NCI-H510A (cell line): ENCODE measurements around the gene SOX8.

Experiments
- DNase-seq: peaks from one replicate; lab custom pipeline; 2025; lab: John Stamatoyannopoulos, UW

Gene SOX8

GRCh38 chr16:988471-989353 lies 7.1 kb downstream of the SOX8 start:
- DNase-seq = no peak

GRCh38 chr16:989354-989814 lies 7.8 kb downstream of the SOX8 start:
- no peak for DNase-seq

DNA sequence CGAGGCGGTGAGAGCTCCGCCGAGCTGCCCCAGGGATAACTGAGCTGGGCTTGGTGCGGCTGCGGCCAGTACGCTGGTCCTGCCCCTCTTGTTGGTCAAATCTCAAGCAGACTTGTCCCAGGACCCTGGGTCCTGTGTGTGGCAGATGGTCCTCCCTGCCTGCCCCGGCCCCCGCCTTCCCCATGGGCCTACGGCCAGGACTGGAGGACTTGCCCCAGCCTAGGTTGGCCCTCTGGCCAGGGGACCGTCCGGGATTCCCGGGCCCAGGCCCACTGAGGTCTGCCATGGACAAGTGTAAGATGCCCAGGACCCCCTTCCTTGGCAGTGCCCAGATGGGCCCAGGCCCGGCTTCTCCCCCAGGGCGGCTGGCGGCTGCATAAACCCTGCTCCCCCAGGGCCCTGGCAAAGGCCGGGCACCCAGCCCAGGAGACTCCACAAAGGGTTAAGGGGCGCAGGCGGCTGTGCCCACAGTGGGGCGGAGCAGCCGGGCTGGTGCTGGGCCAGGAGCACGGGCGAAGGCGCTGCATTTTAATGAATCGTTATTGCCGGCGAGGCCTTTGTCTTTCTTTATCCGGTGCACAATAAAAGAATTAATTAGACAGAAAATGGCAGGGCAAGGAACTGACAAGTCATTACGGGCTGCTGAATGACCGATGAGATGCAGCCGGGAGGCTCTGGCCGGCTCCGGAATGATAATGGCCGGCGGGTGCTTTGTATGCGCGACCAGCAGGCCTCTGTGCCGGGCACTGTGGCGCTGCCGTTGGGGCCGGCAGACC lies 9.1 kb downstream of the SOX8 start:
- DNase-seq = no peak

GRCh38 chr16:991345-991744 lies 9.8 kb downstream of the SOX8 start:
- no peak for DNase-seq

- no peak for DNase-seq
Measured at GRCh38 chr16:991773-992172, 10.2 kb downstream of the SOX8 start.

- no peak for DNase-seq
Measured at GRCh38 chr16:993731-994130, 12.2 kb downstream of the SOX8 start.

- no peak for DNase-seq
Measured at GRCh38 chr16:995087-995486, 13.5 kb downstream of the SOX8 start.

DNA sequence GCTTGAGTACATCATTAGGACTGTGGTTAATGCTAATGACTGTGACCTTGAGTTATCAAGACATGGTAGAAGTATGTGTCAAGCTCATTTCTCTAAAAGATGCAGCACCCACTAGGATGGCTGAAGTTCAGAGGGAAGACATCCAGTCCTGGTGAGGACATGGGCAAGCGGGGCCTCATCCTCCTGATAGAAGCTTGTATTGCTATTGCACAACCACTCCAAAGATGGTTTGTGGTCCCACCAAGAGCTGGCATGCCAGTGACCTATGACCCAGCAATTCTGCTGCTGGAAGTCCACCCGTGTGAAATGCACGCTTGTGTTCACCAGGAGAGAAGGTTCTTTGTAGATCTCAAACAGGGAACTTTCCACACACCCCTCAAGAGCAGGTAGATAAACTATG lies 14.2 kb downstream of the SOX8 start:
- no peak for DNase-seq

DNA sequence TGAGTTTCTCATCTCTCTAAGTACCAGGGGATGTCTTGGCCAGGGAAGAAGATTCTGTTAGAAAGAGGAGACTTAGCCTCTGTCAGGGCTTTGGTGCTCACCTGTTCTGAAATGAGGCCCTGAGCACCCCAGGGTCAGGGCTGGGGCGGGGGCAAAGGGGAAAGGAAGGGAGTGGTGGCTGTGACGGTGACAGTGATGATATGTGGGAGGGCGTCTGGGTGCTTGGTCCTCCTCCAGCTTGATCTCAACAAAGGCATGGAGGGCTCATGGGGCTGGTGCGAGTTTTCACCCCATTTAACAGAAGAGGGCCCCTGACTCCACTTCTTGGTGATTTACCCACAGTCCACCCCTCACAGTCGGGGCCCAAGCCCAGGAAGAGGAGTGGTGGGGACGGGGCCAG lies 15.1 kb downstream of the SOX8 start:
- DNase-seq = no peak

DNA sequence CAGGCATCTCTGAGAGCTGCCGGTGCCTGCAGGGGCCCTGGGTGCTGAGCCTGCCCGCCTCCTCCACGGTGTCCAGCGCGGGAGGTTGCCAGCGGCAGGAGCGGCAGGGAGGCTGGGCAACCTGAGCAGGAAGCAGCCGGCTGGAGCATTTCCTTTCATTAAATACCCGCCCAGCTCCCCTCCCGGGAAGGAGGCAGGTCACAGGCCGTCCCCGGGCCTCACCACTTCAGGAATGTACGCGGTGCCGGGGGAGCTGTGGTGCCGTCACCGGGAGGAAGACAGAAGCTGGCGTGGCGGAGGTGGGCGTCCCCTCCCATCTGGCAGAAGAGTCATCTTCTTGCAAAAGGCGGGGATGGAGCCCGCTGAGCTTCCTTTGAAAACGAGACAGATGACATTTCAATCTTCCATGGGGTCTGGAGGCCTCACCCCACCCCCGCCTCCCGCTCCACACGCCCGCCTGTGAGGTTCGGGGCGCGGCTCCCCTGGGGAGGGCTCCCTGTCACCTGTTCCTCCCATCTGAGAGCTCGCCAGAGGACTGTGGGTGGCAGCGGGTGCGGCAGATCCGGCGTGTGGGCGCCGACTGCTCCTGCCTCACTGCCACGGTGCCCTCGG lies 16.0 kb downstream of the SOX8 start:
- no peak for DNase-seq

DNA sequence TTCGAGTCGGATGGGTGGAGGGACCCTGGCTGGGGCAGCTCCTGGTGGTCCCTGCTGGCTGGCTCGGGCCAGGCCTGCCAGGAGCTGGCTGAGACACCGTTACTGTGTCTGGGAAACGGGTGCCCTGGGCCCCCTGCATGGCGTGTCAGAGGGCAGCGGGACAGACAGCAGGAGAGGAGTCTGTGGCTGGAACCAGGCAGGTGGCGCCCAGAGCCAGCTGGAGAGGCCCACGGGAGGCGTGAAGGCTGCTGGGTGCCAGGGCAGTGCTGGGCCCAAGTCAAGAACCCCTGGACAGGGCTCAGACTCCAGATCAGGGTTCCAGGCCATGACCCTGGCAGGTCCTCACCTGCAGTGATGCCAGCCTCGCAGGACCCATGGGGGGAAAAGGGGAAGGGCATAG lies 16.6 kb downstream of the SOX8 start:
- DNase-seq = no peak

GRCh38 chr16:998615-999014 lies 17.0 kb downstream of the SOX8 start:
- no peak for DNase-seq

DNA sequence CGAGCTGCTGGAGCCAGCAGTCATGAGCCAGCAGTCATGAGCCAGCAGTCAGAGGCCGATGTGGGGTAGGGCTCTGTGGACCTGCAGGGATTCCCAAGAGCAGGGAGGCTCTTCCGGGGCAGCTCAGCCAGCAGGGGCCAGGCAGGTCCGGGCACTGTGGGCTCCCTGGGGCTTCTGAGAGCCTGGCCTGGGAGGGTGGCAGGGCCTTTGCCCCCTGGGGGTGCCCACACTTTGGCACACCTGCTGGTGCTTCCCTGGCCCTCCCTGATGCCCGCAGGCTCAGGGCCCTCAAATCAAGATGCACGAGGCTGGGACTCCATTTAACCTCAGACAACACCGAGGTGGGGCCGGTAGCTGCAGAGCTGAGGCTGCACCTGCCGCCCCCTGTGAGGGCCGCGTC lies 18.1 kb downstream of the SOX8 start:
- no peak for DNase-seq

- no peak for DNase-seq
Measured at GRCh38 chr16:1000608-1001007, 19.0 kb downstream of the SOX8 start.

- no peak for DNase-seq
Measured at GRCh38 chr16:1001096-1001495, 19.5 kb downstream of the SOX8 start.

DNA sequence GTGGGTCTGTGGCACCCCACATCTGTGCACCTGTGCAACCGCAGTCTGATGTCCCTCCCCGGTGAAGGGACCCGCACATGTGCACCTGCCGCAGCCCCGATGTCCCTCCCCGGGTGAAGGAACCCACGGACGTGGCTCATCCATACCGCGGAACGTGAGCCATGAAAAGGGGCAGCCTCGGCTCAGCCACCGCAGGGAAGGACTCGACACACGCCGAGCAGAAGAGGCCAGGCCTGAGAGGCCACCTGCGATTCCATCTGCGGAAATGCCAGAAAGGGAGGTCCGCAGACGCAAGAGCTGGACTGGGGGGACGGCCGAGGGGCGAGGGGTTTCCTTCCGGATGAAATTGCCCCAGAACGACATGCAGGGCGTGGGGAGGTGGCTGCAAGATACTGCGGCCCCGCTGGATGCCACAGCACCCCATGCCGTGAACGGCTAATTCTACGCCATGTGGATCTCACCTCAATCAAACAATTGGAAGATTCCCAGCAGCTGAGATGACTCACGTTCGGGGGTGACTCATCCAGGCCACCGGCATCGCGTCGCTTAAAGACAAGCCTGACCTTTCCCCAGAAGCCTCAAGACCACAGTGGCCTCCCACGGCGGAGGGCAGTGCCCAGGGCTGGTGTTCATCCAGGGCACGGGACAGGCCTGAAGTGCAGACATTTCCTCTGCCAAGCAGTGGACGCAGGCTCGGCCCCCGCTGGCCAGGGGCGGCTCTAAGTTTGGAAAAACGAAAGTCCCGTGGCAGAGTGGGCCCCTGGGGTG lies 21.0 kb downstream of the SOX8 start:
- DNase-seq = no peak

GRCh38 chr16:1003391-1004347 lies 22.1 kb downstream of the SOX8 start:
- no peak for DNase-seq

DNA sequence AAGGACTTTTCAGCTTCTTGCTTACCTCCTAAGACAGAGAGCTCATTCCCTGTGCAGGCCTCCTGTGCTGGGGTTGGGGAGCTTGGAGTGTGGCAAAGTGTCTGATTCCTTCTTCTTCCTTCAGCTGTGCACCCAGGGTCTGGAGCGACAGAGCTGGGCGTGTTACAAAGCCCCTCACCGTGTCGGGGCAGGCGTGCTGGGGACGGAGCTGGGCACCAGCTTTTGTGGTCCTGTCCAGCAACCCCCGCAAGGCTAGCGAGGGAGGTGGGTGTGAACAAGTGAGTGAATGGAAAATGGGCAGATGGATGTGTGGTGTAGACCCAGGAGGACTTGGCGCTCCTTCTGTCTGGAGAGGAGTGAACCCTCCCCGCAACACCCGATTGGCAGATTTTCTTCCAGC lies 23.7 kb downstream of the SOX8 start:
- DNase-seq = no peak

DNA sequence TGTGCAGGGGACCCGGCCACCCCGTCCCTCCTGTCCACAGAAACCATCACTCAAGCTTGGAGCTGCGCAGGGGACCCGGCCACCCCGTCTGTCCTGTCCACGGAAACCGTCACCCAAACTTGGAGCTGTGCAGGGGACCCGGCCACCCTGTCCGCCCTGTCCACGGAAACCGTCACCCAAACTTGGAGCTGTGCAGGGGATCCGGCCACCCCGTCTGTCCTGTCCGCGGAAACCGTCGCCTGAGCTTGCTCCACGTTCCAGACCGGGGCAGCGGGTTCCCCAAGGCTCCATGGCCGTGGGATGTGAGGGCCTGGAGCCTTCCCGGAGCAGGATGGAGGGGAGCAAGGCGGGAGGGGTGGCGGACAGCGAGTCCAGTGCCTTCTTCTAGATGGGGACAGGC lies 25.2 kb downstream of the SOX8 start:
- DNase-seq = no peak

GRCh38 chr16:1007284-1007850 lies 25.8 kb downstream of the SOX8 start:
- DNase-seq = no peak

GRCh38 chr16:1008085-1008484 lies 26.5 kb downstream of the SOX8 start:
- DNase-seq = no peak
